Lung (tissue), 12 donors: ENCODE measurements around the gene VOPP1. TPM values are rescaled to one million over a fixed set of nuclear protein-coding genes. Genes with fewer than 3 reads are reported as not detected.
A peak's percentile ranks its signal among the peaks of the same experiment; 100 is the strongest.

Experiments
- ATAC-seq: fragments of 200-7000 bp; cut with Tn5 transposase; one replicate; pipeline ENCODE4 v1.9.1; 2020; ENCODE audit warnings: moderate number of reproducible peaks; ENCODE audit not compliant: insufficient read depth, low FRiP score
- DNase-seq, 3 donors: peaks; one replicate each; pipeline ENCODE4 v3.0.0-alpha.2; 2013 to 2017
- H3K27ac ChIP-seq, 2 donors: one replicate each; pipeline ENCODE4 v1.5.1; 2013; ENCODE audit warnings: mild to moderate bottlenecking in 2 of 2, moderate library complexity in 2 of 2, control low read depth in 1 of 2, inconsistent platforms in 1 of 2, low read depth in 1 of 2, low read length in 1 of 2
- H3K27me3 ChIP-seq, 3 donors: one replicate each; pipeline ENCODE4 v1.5.1; 2013; ENCODE audit warnings: low read length in 2 of 3; ENCODE audit not compliant: control insufficient read depth in 3 of 3, insufficient read depth in 3 of 3
- H3K36me3 ChIP-seq, 4 donors: one replicate each; pipeline ENCODE4 v1.5.1; 2013; ENCODE audit warnings: low read length in 4 of 4, mild to moderate bottlenecking in 1 of 4, moderate library complexity in 1 of 4; ENCODE audit not compliant: control insufficient read depth in 4 of 4, insufficient read depth in 4 of 4
- H3K4me1 ChIP-seq, 5 donors: one replicate each; pipeline ENCODE4 v1.5.1; 2013; ENCODE audit warnings: low read length in 5 of 5, mild to moderate bottlenecking in 2 of 5, moderate library complexity in 1 of 5; ENCODE audit not compliant: control insufficient read depth in 5 of 5, insufficient read depth in 5 of 5
- H3K4me3 ChIP-seq: one replicate; pipeline ENCODE4 v1.5.1; 2013; ENCODE audit warnings: mild to moderate bottlenecking, control low read depth, moderate library complexity
- H3K9ac ChIP-seq, 2 donors: one replicate each; pipeline ENCODE4 v1.5.1; 2013; ENCODE audit warnings: low read length in 2 of 2, control low read depth in 1 of 2; ENCODE audit not compliant: insufficient read depth in 1 of 2
- H3K9me3 ChIP-seq, 4 donors: one replicate each; pipeline ENCODE4 v1.5.1; 2013; ENCODE audit warnings: low read length in 3 of 4, mild to moderate bottlenecking in 1 of 4, moderate library complexity in 1 of 4; ENCODE audit not compliant: control insufficient read depth in 4 of 4, insufficient read depth in 3 of 4
- CTCF ChIP-seq: IDR thresholded peaks from 2 replicates; pipeline ENCODE4 v1.5.1; 2012; ENCODE audit warnings: mild to moderate bottlenecking; ENCODE audit errors: control extremely low read depth, extremely low read depth
- WGBS, 2 donors: extraction: QIAGEN DNeasy Blood & Tissue Kit; methylation state at CpG; one replicate each; pipeline ENCODE4 v1.1.7; 2013; 5-methylcytosine and 5-hydroxymethylcytosine counted together
- polyA plus RNA-seq, 2 donors: library from polyadenylated mRNA; stranded (reverse); fragments of 200-250 nt; gene quantifications; one replicate each; pipeline ENCODE4 v1.2.1, GENCODE V29; 2013
- total RNA-seq, 2 donors: library from RNA; depleted of rRNA in 1 of 2; stranded (reverse); fragments of >200 nt in 1 of 2; gene quantifications; one replicate each; pipeline ENCODE4 v1.2.1, GENCODE V29; 2014 to 2021
- donor health status: control.
- donor health status: control.
- donor health status: Bipolar disorder and iron deficiency.
- donor health status: healthy.
- donor health status: DM: yes; HTN: yes; CAD: no.

Gene VOPP1
- total and polyA plus RNA-seq, 4 donors = 25.8 to 64.0 (median 38.0) TPM

GRCh38 chr7:55517191-55517633 lies 55.1 kb downstream of the VOPP1 start:
- Histone ChIP-seq H3K4me1 (peaks cover 0 to 4% (median 0%) of the 10 kb centered on the region in 5 donors), H3K9me3 (no peaks in the 10 kb centered on the region), H3K27me3 (no peaks in the 10 kb centered on the region), H3K36me3 (peaks cover 0 to 13% (median 6%) of the 10 kb centered on the region in 4 donors), H3K27ac (no peak overlapping the region), H3K4me3 (no peak overlapping the region), H3K9ac (no peak overlapping the region)
- 87 to 93% methylated on average over 12 of the region's 12 CpGs for WGBS, 2 donors
- no peak for TF ChIP-seq CTCF
- no peak for DNase-seq
- ATAC-seq = no peak

DNA sequence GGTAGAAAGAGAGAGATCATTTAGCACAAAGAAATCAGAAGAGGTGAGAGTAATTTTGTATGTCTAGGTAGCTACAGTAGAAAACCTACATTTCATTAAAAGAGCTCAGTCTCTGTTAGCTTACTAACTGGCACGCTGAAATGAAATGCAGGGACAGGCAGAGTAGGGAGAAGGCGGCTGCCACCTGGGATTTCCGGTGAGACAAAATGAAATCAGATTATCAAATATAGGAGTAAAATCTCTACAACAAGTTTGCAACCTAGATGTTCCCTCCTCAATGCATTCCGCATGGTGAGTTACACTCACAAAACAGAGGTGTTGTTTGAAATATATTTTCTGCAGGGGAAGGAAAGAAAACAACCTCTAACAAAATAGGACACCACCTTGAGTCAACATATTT lies 55.9 kb downstream of the VOPP1 start:
- ATAC-seq = no peak
- Histone ChIP-seq H3K27me3 (no peaks in the 10 kb centered on the region), H3K9me3 (no peaks in the 10 kb centered on the region), H3K36me3 (peaks cover 0 to 13% (median 6%) of the 10 kb centered on the region in 4 donors), H3K4me1 (peaks cover 0 to 4% (median 0%) of the 10 kb centered on the region in 5 donors), H3K9ac (no peak overlapping the region), H3K27ac (no peak overlapping the region), H3K4me3 (no peak overlapping the region)
- no peak for DNase-seq
- no peak for TF ChIP-seq CTCF
- WGBS, 2 donors = 89 to 94% methylated on average over 4 of the region's 4 CpGs

GRCh38 chr7:55515569-55516279 lies 56.6 kb downstream of the VOPP1 start:
- ATAC-seq (no peak), DNase-seq (peak in 1 of 3 donors; percentile 12)
- Histone ChIP-seq H3K36me3 (peaks cover 0 to 13% (median 7%) of the 10 kb centered on the region in 4 donors), H3K9me3 (no peaks in the 10 kb centered on the region), H3K9ac (no peak overlapping the region), H3K27ac (no peak overlapping the region), H3K4me1 (peaks cover 0 to 4% (median 0%) of the 10 kb centered on the region in 5 donors), H3K27me3 (no peaks in the 10 kb centered on the region), H3K4me3 (no peak overlapping the region)
- no peak for TF ChIP-seq CTCF
- WGBS, 2 donors = 66% methylated on average over 13 of the region's 13 CpGs
